ENCODE results near the gene DNAJB5.

Gene DNAJB5

DNA sequence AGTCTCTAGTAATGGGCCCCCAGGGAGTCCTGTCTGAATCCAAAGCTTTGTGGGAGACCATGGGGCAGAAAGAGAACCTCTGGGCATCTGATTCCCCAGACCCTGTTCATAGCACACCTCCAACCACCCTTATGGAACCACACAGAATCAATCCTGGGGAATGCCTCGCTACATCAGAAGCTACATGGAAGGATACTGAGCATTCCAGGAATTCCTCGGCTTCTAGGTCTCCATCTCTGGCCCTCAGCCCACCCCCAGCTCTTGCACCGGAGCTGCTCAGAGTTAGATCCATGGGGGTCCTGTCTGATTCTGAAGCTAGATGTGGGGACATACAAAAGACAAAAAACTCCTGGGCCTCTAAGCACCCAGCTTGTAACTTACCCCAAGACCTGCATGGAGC, 54.5 kb downstream of the DNAJB5 start:
- Histone ChIP-seq H3K9me3 (ENCODE audit: low read depth, low read length) (no peaks in the 10 kb centered on the region), H3K4me3 (no peak overlapping the region), H3K36me3 (ENCODE audit: insufficient read depth, low read length) (no peaks in the 10 kb centered on the region), H3K27ac (no peak overlapping the region), H3K9ac (ENCODE audit: insufficient read length) (no peak overlapping the region)
- no peak for DNase-seq (ENCODE audit: low read depth, low spot score)
- TF ChIP-seq FOXP2 (optimal IDR thresholded peaks at IDR 0.05; ENCODE audit: control extremely low read depth, extremely low read length, insufficient read depth) (no peak), POLR2AphosphoS5 (IDR thresholded peaks at IDR 0.05; ENCODE audit: borderline replicate concordance, low read depth, low read length) (no peak), EZH2 (IDR thresholded peaks at IDR 0.05) (no peak)
